A549 (cell line): Measurements from ENCODE around the gene COMMD4. TPM values are rescaled to one million over a fixed set of nuclear protein-coding genes. Genes with fewer than 3 reads are reported as not detected.

Source experiments
- ATAC-seq, 2 experiments: fragments of 200-7000 bp in 1 of 2; fragments of >200 bp in 1 of 2; cut with Nextera tagmentation in 1 of 2; cut with Tn5 transposase in 1 of 2; 3 replicates each; pipeline versions ENCODE4 v1.8.0 to v1.9.1; 2018 to 2020; ENCODE audit warnings: mild to moderate bottlenecking in 1 of 2, moderate library complexity in 1 of 2
- CTCF ChIA-PET: fragments of 300-600 bp; sonication (Branson Sonifier 250); formaldehyde crosslinking; extraction: SDS; loops from one replicate; lab custom pipeline; 2021; ENCODE audit warnings: antibody characterized with exemption, inconsistent platforms; lab: Yijun Ruan, JAX
- POLR2A ChIA-PET: fragments of 350-600 bp; formaldehyde crosslinking; extraction: SDS; loops from one replicate; lab custom pipeline; 2021; ENCODE audit warnings: antibody characterized with exemption, inconsistent platforms; lab: Yijun Ruan, JAX
- DNase-seq, 2 experiments: peaks; one replicate each; pipeline versions ENCODE4 v3.0.0 to v3.0.0-alpha.2; 2011 to 2016; ENCODE audit warnings: low read depth in 1 of 2, low spot score in 1 of 2
- FAIRE-seq: peaks from 2 replicates; lab custom pipeline; 2011; peaks lifted over from hg19 to GRCh38; lab: Jason Lieb, UNC
- H3K27ac ChIP-seq, 2 experiments: fragments of >200 bp; sonication (Bioruptor Twin); formaldehyde crosslinking; 3 replicates each; pipeline ENCODE4 v1.5.1; 2016 to 2017
- H3K4me1 ChIP-seq: fragments of >200 bp; sonication (Bioruptor Twin); formaldehyde crosslinking; 3 replicates; pipeline ENCODE4 v1.6.1; 2016
- H3K4me2 ChIP-seq: fragments of >200 bp; sonication (Bioruptor Twin); formaldehyde crosslinking; 3 replicates; pipeline ENCODE4 v1.6.1; 2016
- H3K4me3 ChIP-seq: fragments of >200 bp; sonication (Bioruptor Twin); formaldehyde crosslinking; 3 replicates; pipeline ENCODE4 v1.5.1; 2016
- H3K9me3 ChIP-seq: fragments of >200 bp; sonication (Bioruptor Twin); formaldehyde crosslinking; 3 replicates; pipeline ENCODE4 v1.6.1; 2016
- ATOH8 ChIP-seq: fragments of 250-450 bp; sonication (Bioruptor Pico); IDR thresholded peaks from 2 replicates; pipeline ENCODE4 v1.5.0; 2020; ENCODE audit warnings: low read depth, mild to moderate bottlenecking, moderate library complexity
- CBX8 ChIP-seq: fragments of 200-600 bp; sonication (generic); IDR thresholded peaks from 2 replicates; pipeline ENCODE4 v1.6.1; 2016
- CEBPB ChIP-seq, 2 experiments: fragments of >200 bp in 1 of 2; sonication (Bioruptor Twin) in 1 of 2; formaldehyde crosslinking in 1 of 2; IDR thresholded peaks; 2 replicates each; pipeline ENCODE4 v1.6.1; 2012 to 2016
- CHD2 ChIP-seq: fragments of 150-350 bp; IDR thresholded peaks from 2 replicates; pipeline ENCODE4 v1.6.1; 2014; ENCODE audit warnings: low read length; ENCODE audit not compliant: partially characterized antibody
- CHD4 ChIP-seq: fragments of 200-600 bp; sonication (generic); IDR thresholded peaks from 2 replicates; pipeline ENCODE4 v1.6.1; 2016; ENCODE audit warnings: antibody characterized with exemption, mild to moderate bottlenecking, borderline replicate concordance
- CTCF ChIP-seq: fragments of >200 bp; sonication (Bioruptor Twin); formaldehyde crosslinking; IDR thresholded peaks from 3 replicates; pipeline ENCODE4 v1.5.1; 2016
- EHMT2 ChIP-seq: fragments of 200-600 bp; sonication (generic); IDR thresholded peaks from 2 replicates; pipeline ENCODE4 v1.6.1; 2016; ENCODE audit warnings: antibody characterized with exemption, low read depth, mild to moderate bottlenecking, moderate library complexity
- EP300 ChIP-seq, 2 experiments: fragments of >200 bp; sonication (Bioruptor Twin); formaldehyde crosslinking; IDR thresholded peaks; 2 replicates in 1 of 2; 3 replicates in 1 of 2; pipeline ENCODE4 v1.6.1; 2016 to 2017
- FOSB ChIP-seq: fragments of 250-450 bp; sonication (Bioruptor Pico); IDR thresholded peaks from 2 replicates; pipeline ENCODE4 v1.5.0; 2020; ENCODE audit warnings: mild to moderate bottlenecking, moderate library complexity
- FOXS1 ChIP-seq: fragments of 250-450 bp; sonication (Bioruptor Pico); IDR thresholded peaks from 2 replicates; pipeline ENCODE4 v1.5.0; 2020; ENCODE audit warnings: mild to moderate bottlenecking, moderate library complexity
- HDAC2 ChIP-seq: fragments of 200-600 bp; sonication (generic); IDR thresholded peaks from 2 replicates; pipeline ENCODE4 v1.6.1; 2016
- HOXA7 ChIP-seq: fragments of 250-450 bp; sonication (Bioruptor Pico); IDR thresholded peaks from 2 replicates; pipeline ENCODE4 v1.5.0; 2020; ENCODE audit warnings: mild to moderate bottlenecking, moderate library complexity
- KDM1A ChIP-seq: fragments of 200-600 bp; sonication (generic); IDR thresholded peaks from 2 replicates; pipeline ENCODE4 v1.6.1; 2016; ENCODE audit warnings: low read depth, mild to moderate bottlenecking
- KDM5A ChIP-seq: fragments of 200-600 bp; sonication (generic); IDR thresholded peaks from 2 replicates; pipeline ENCODE4 v1.6.1; 2016; ENCODE audit warnings: antibody characterized with exemption, mild to moderate bottlenecking
- MAFK ChIP-seq: fragments of 450-650 bp; IDR thresholded peaks from 2 replicates; pipeline ENCODE4 v1.6.1; 2014; ENCODE audit not compliant: partially characterized antibody
- MAZ ChIP-seq: fragments of 150-350 bp; IDR thresholded peaks from 2 replicates; pipeline ENCODE4 v1.6.1; 2014; ENCODE audit warnings: antibody characterized with exemption, low read depth, low read length, borderline replicate concordance
- NFE2L2 ChIP-seq: fragments of 150-350 bp; conservative IDR thresholded peaks from 2 replicates; pipeline ENCODE4 v1.6.1; 2014; ENCODE audit warnings: low read length
- POLR2A ChIP-seq: IDR thresholded peaks from 2 replicates; pipeline ENCODE4 v1.6.1; 2012; ENCODE audit warnings: mild to moderate bottlenecking, low read length
- RARB ChIP-seq: fragments of 250-450 bp; sonication (Bioruptor Pico); IDR thresholded peaks from 2 replicates; pipeline ENCODE4 v1.8.0; 2021; ENCODE audit warnings: mild to moderate bottlenecking, moderate library complexity
- RCOR1 ChIP-seq: fragments of 150-350 bp; IDR thresholded peaks from 2 replicates; pipeline ENCODE4 v1.6.1; 2014; ENCODE audit warnings: antibody characterized with exemption, low read length, low read depth
- RNF2 ChIP-seq: fragments of 200-600 bp; sonication (generic); IDR thresholded peaks from 2 replicates; pipeline ENCODE4 v1.6.1; 2016; ENCODE audit warnings: low read depth, mild to moderate bottlenecking, antibody characterized with exemption, moderate library complexity, borderline replicate concordance
- SMC3 ChIP-seq: fragments of >200 bp; sonication (Bioruptor Twin); formaldehyde crosslinking; IDR thresholded peaks from 3 replicates; pipeline ENCODE4 v1.6.1; 2018; ENCODE audit warnings: inconsistent platforms
- SREBF2 ChIP-seq: fragments of 450-650 bp; IDR thresholded peaks from 2 replicates; pipeline ENCODE4 v1.6.1; 2014; ENCODE audit warnings: mild to moderate bottlenecking, moderate library complexity
- TP53 ChIP-seq: fragments of 250-450 bp; sonication (Bioruptor Pico); IDR thresholded peaks from 2 replicates; pipeline ENCODE4 v1.5.0; 2021; ENCODE audit warnings: mild to moderate bottlenecking, moderate library complexity
- USF2 ChIP-seq: fragments of 450-650 bp; IDR thresholded peaks from 2 replicates; pipeline ENCODE4 v1.6.1; 2014; ENCODE audit warnings: antibody characterized with exemption
- ZNF302 ChIP-seq: fragments of 250-450 bp; sonication (Bioruptor Pico); IDR thresholded peaks from 2 replicates; pipeline ENCODE4 v1.9.0; 2021; ENCODE audit warnings: inconsistent platforms, mild to moderate bottlenecking, moderate library complexity
- ZSCAN20 ChIP-seq: fragments of 250-450 bp; sonication (Bioruptor Pico); IDR thresholded peaks from 2 replicates; pipeline ENCODE4 v1.8.0; 2022; ENCODE audit warnings: mild to moderate bottlenecking, moderate library complexity
- WGBS: methylation state at CpG from one replicate; pipeline ENCODE4 v1.1.6; 2017; ENCODE audit errors: missing lambda C conversion rate; 5-methylcytosine and 5-hydroxymethylcytosine counted together
- polyA plus RNA-seq, 4 experiments: library from polyadenylated mRNA; depleted of rRNA in 3 of 4; stranded (reverse); fragments of >200 nt; fragmentation: RNase III in 1 of 4; extraction: RNeasy Plus Mini Kit Qiagen cat#74134 plus additional on column Dnase treatment in 1 of 4; gene quantifications; 2 replicates in 3 of 4; 3 replicates in 1 of 4; pipeline ENCODE4 v1.2.3, GENCODE V29; 2011 to 2017
- TF ChIP-seq, protein P1 (sequence below): IDR thresholded peaks from 2 replicates; pipeline ENCODE4 v1.6.1; 2012; ENCODE audit warnings: low read depth, borderline replicate concordance
- TF ChIP-seq, protein P2 (sequence below): IDR thresholded peaks from 2 replicates; pipeline ENCODE4 v1.6.1; 2012
- TF ChIP-seq, protein P3 (sequence below): IDR thresholded peaks from 2 replicates; pipeline ENCODE4 v1.6.1; 2012

COMMD4 gene
- polyA plus RNA-seq, 2 of the 4 experiments (the other 2 are of a cell fraction), result 88.0 to 220 TPM

DNA sequence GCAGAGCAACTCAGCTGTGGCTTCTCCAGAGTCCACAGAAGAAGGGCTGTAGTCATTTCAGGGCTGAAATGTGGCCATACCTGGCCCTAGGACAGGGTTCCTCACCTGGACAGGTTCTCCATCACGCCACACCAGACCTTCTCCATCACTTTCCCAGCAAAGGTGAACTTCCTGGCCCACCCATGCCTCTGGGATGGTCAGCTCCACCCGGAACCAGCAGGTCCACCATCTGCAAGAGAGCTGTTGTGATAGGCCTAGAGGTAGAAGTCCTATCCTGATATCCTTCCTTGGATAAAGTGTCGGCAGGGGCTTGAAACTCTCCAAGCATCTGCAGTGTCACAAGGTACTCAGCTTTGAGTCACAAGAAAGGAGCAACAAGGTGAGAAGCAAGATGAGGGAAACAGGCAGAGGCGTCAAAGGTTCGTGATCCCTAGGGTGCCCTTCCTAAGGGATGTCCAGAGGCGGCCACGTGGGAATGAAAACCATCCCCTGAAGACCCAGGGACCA is 31.6 kb downstream of the COMMD4 start:
- ATAC-seq, result no peak
- Histone ChIP-seq H3K27ac (peak overlapping the region; percentile 12 to 35; a peak in 2 of 6 replicates), H3K4me1 (peaks cover 21% of the 10 kb centered on the region), H3K9me3 (no peaks in the 10 kb centered on the region), H3K4me2 (peak overlapping the region; percentile 97), H3K4me3 (no peak overlapping the region; the same call in 2 of the 3 replicates)
- 35% methylated on average over 7 of the region's 7 CpGs for WGBS
- no peak for FAIRE-seq
- no peak for DNase-seq
- CTCF ChIA-PET, result interaction anchor here (0.6 to 4.4 kb wide), 58 partner anchors 8 to 435 kb away, joined by 3 to 72 read pairs (median 6); partner anchors contain the start of genes IMP3, NEIL1, PTPN9 and SIN3A
- POLR2A ChIA-PET, result interaction anchor here (0.6 to 4.2 kb wide), 36 partner anchors 8 to 476 kb away, joined by 3 to 148 read pairs (median 6); partner anchors contain the start of genes COX5A, IMP3, PPCDC and PTPN9
- TF ChIP-seq HOXA7 (CRISPR knock-in tag), result no peak
- TF ChIP-seq, protein P1, sequence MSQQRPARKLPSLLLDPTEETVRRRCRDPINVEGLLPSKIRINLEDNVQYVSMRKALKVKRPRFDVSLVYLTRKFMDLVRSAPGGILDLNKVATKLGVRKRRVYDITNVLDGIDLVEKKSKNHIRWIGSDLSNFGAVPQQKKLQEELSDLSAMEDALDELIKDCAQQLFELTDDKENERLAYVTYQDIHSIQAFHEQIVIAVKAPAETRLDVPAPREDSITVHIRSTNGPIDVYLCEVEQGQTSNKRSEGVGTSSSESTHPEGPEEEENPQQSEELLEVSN, result peak; percentile 86; the same call in 1 of the 2 replicates
- TF ChIP-seq USF2, result peak; percentile 56; the same call in 1 of the 2 replicates
- TF ChIP-seq, protein P2, sequence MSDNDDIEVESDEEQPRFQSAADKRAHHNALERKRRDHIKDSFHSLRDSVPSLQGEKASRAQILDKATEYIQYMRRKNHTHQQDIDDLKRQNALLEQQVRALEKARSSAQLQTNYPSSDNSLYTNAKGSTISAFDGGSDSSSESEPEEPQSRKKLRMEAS, result peak; percentile 94
- no peak for TF ChIP-seq ZNF302 (CRISPR knock-in tag)
- peak; percentile 57; the same call in 1 of the 2 replicates for TF ChIP-seq TP53 (CRISPR knock-in tag)

DNA sequence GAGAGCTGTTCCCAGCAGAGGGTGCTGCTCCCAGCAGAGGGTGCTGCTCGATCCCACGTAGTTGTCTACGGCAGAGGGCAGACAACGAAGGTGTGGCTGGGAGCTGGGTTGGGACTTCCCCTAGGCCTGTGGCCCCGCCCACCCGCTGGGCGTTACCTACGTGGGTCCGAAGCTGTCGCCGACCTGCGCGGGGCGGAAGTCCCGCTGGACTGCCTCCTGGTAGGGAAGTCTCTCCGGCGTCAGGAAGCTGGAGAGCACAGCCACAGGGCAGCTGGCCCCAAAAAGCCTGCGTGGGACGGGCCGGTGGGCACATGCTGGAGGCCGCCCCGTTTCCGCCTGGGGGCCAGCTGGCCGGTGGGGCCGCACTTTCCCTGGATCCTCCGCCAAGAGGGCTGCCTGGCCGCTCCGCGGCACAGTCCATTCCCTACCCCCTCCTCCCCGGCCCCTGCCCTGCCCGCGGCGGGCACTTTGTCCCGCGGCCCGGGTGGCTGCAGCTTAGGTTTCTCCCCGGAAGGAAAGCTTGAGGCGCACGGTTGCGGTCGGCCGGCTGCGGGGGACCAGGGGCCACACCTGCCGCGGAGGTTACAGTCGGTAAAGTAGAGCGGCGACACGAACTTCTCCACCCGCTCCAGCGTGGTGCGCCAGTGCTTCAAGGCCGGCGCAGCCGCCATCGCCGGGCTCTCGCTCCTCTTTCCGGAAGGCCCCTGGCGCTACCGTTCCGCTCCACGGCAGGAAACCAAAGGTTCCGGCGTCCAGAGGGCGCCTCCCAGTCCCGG is 32.2 kb downstream of the COMMD4 start, which contains the start of gene MAN2C1:
TSS of gene MAN2C1 (minus strand) at position 695 of the 776 bp plus-strand sequence. CDS start at position 671, 24 bp downstream.
- Histone ChIP-seq H3K4me2 (peak within 1 kb of the TSS; percentile 97), H3K9me3 (no peaks in the 10 kb centered on the region), H3K27ac (peak within 1 kb of the TSS; percentile 93 to 95), H3K4me3 (peak within 1 kb of the TSS; percentile 81), H3K4me1 (peaks cover 21% of the 10 kb centered on the region)
- under 1% methylated on average over 60 of the region's 67 CpGs for WGBS
- CTCF ChIA-PET, result interaction anchor here (0.6 to 4.4 kb wide), 66 partner anchors 8 to 714 kb away, joined by 3 to 72 read pairs (median 5); partner anchors contain the start of genes IMP3, NEIL1, PTPN9 and SIN3A
- ATAC-seq (peak; percentile 90 to 93), FAIRE-seq (peak; percentile 96), DNase-seq (peak; percentile 98 to 99)
- POLR2A ChIA-PET, result interaction anchor here (0.5 to 4.2 kb wide), 50 partner anchors 8 to 551 kb away, joined by 3 to 148 read pairs (median 4); partner anchors contain the start of genes COX5A, IMP3, PPCDC and PTPN9
- TF ChIP-seq RCOR1 (no peak), EHMT2 (no peak), POLR2A (peak; percentile 98), CTCF (peak; percentile 95), KDM1A (no peak), ATOH8 (CRISPR knock-in tag) (0 out of 2 replicates have a peak, but pooled peaks have one; percentile 32), EP300 (IDR thresholded peaks at IDR 0.05) (no peak), RNF2 (no peak), MAZ (peak; percentile 76; the same call in 1 of the 2 replicates), CEBPB (IDR thresholded peaks at IDR 0.05) (0 out of 4 replicates have a peak, but pooled peaks of 1 of the 2 experiments have one; percentile 3), HDAC2 (no peak), CHD4 (no peak), FOXS1 (no peak), SREBF2 (no peak), NFE2L2 (peak; percentile 16; the same call in 1 of the 2 replicates), CBX8 (no peak), FOSB (0 out of 2 replicates have a peak, but pooled peaks have one; percentile 57), ZSCAN20 (no peak), RARB (no peak; the same call in 1 of the 2 replicates), SMC3 (peak; percentile 91), MAFK (no peak), KDM5A (peak; percentile 87), CHD2 (no peak)
- TF ChIP-seq, protein P3, sequence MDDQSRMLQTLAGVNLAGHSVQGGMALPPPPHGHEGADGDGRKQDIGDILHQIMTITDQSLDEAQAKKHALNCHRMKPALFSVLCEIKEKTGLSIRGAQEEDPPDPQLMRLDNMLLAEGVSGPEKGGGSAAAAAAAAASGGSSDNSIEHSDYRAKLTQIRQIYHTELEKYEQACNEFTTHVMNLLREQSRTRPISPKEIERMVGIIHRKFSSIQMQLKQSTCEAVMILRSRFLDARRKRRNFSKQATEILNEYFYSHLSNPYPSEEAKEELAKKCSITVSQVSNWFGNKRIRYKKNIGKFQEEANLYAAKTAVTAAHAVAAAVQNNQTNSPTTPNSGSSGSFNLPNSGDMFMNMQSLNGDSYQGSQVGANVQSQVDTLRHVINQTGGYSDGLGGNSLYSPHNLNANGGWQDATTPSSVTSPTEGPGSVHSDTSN, result peak; percentile 72; the same call in 1 of the 2 replicates
- TF ChIP-seq, protein P2, result peak; percentile 84
